Measurements from ENCODE around the gene WDR77.

Gene WDR77

DNA sequence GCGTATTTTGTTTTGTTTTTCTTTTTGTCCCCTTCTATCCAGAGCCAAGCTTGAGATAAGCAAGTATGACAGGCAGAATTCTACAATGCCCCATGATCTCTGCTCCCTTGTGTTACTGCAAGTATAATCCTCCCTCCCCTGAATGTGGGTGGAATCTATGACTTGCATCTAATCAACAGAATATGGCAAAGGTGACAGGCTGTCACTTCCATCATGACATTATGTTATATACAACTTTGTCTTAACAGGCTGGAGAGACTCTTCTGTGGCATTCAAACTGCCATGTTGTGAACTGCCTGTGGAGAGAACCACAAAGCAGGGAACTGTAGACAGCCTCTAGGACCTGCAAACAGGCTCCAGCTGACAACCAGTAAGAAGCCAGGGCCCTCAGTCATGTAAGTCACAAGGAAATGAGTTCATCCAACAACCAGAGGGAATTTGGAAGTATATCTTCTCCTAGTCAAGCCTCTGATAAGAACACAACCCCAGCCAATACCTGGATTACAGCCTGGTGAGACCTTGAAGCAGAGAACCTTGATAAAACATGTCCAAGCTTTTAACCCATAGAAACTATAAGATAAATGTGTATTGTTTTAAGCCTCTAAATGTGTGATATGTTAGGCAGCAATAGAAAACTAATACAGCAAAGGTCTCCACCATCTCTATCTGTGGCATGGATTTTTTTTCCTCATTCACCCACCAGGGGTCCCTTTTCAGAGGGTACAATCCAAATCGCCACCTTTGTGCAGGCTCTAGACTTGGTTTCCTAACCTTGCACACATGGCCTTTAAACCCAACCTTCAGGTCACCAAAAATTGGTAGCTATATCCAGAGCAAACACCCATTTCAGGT is 19.0 kb upstream of the WDR77 start:
- Histone ChIP-seq H2AFZ (ENCODE audit: low read length) (no peak overlapping the region), H3K9me3 (replicated peaks in 1 of 2; ENCODE audit: control insufficient read depth in 2 of 2, insufficient read depth in 1 of 2, low read depth in 1 of 2, low read length in 2 of 2) (no peaks in the 10 kb centered on the region), H3K79me1 (ENCODE audit: low read depth, low read length) (no peaks in the 10 kb centered on the region), H3K4ac (ENCODE audit: low read length) (no peak overlapping the region), H2BK120ac (ENCODE audit: low read depth, low read length) (no peak overlapping the region), H2BK5ac (ENCODE audit: low read length) (no peak overlapping the region), H3K4me3 (ENCODE audit: low read length in 2 of 2) (no peak overlapping the region), H3K9ac (ENCODE audit: low read depth, low read length, poor library complexity) (no peak overlapping the region), H2AK5ac (ENCODE audit: low read depth, low read length) (no peak overlapping the region), H3K18ac (ENCODE audit: low read length) (no peak overlapping the region), H3K23ac (ENCODE audit: low read depth, low read length, poor library complexity) (no peak overlapping the region), H2BK15ac (ENCODE audit: low read length) (no peak overlapping the region), H3K27ac (replicated peaks; ENCODE audit: low read length) (no peak overlapping the region), H3K4me1 (ENCODE audit: control insufficient read depth in 2 of 2, insufficient read depth in 1 of 2, low read depth in 1 of 2, low read length in 2 of 2) (no peaks in the 10 kb centered on the region), H3K27me3 (ENCODE audit: control insufficient read depth in 3 of 3, insufficient read depth in 3 of 3, low read depth in 1 of 3, low read length in 3 of 3) (no peaks in the 10 kb centered on the region), H3K4me2 (ENCODE audit: insufficient read depth, low read length, poor library complexity, severe bottlenecking) (no peak overlapping the region), H4K91ac (ENCODE audit: low read depth, low read length, poor library complexity) (no peak overlapping the region), H4K8ac (ENCODE audit: low read depth, low read length) (no peak overlapping the region), H3K36me3 (replicated peaks in 1 of 2; ENCODE audit: control insufficient read depth in 2 of 2, insufficient read depth in 2 of 2, low read length in 2 of 2) (peaks cover 1 to 19% of the 10 kb centered on the region in 2 donors), H2BK12ac (ENCODE audit: low read length) (no peak overlapping the region), H3K14ac (ENCODE audit: low read length) (no peak overlapping the region)
- no peak for DNase-seq (ENCODE audit: low spot score)
- no CpG with 5 or more reads among the region's 2 CpGs for WGBS, 2 donors (ENCODE audit: extremely low coverage in 2 of 2, insufficient read length in 2 of 2, insufficient replicate concordance in 1 of 2)

DNA sequence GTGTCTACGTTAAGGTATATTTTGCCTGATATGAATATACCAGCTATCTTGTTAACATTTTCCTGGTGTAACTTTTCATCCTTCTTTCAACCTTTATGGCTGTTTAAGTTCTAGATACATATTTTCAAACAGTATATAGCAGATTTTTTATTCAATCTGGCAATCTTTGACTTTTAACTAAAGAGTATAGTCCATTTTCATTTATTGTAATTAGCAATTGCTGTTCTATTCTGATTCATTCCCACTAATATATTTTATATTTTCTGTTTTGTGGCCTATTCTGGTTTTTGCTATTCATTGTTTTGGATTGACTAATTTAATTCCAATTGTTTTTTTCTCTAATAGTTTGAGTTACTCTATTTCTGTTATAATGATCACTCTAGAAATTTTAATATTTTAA is 17.4 kb upstream of the WDR77 start:
- no peak for DNase-seq (ENCODE audit: low spot score)
- Histone ChIP-seq H2AK5ac (ENCODE audit: low read depth, low read length) (no peak overlapping the region), H3K27ac (replicated peaks; ENCODE audit: low read length) (no peak overlapping the region), H2BK15ac (ENCODE audit: low read length) (no peak overlapping the region), H2BK12ac (ENCODE audit: low read length) (no peak overlapping the region), H3K4ac (ENCODE audit: low read length) (no peak overlapping the region), H3K9ac (ENCODE audit: low read depth, low read length, poor library complexity) (no peak overlapping the region), H2BK120ac (ENCODE audit: low read depth, low read length) (no peak overlapping the region), H3K4me1 (ENCODE audit: control insufficient read depth in 2 of 2, insufficient read depth in 1 of 2, low read depth in 1 of 2, low read length in 2 of 2) (no peaks in the 10 kb centered on the region), H3K18ac (ENCODE audit: low read length) (no peak overlapping the region), H3K23ac (ENCODE audit: low read depth, low read length, poor library complexity) (no peak overlapping the region), H2BK5ac (ENCODE audit: low read length) (no peak overlapping the region), H3K4me3 (ENCODE audit: low read length in 2 of 2) (no peak overlapping the region), H3K14ac (ENCODE audit: low read length) (no peak overlapping the region), H3K27me3 (ENCODE audit: control insufficient read depth in 3 of 3, insufficient read depth in 3 of 3, low read depth in 1 of 3, low read length in 3 of 3) (no peaks in the 10 kb centered on the region), H3K79me1 (ENCODE audit: low read depth, low read length) (no peaks in the 10 kb centered on the region), H4K91ac (ENCODE audit: low read depth, low read length, poor library complexity) (no peak overlapping the region), H3K36me3 (replicated peaks in 1 of 2; ENCODE audit: control insufficient read depth in 2 of 2, insufficient read depth in 2 of 2, low read length in 2 of 2) (peaks cover 3 to 30% of the 10 kb centered on the region in 2 donors), H2AFZ (ENCODE audit: low read length) (no peak overlapping the region), H3K4me2 (ENCODE audit: insufficient read depth, low read length, poor library complexity, severe bottlenecking) (no peak overlapping the region), H3K9me3 (replicated peaks in 1 of 2; ENCODE audit: control insufficient read depth in 2 of 2, insufficient read depth in 1 of 2, low read depth in 1 of 2, low read length in 2 of 2) (no peaks in the 10 kb centered on the region), H4K8ac (ENCODE audit: low read depth, low read length) (no peak overlapping the region)
- no CpG with 5 or more reads among the region's 1 CpG for WGBS, 2 donors (ENCODE audit: extremely low coverage in 2 of 2, insufficient read length in 2 of 2, insufficient replicate concordance in 1 of 2)

DNA sequence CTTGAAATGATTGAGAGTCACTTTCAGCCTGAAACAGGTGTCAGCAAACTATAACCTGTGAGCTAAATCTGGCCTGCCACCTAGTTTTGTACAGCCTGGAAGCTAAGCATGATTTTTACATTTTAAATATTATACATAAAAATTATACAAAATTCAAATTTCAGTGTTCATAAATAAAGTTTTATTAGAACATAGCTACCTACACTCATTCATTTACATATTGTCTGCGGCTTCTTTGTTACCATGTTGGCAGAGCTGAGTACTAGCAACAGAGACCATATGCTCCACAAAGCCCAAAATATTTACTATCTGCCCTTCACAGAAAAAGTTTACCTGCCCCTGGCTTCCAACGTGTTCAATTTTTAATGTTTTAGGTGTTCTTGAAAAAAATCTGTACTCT is 16.7 kb upstream of the WDR77 start:
- Histone ChIP-seq H3K27me3 (ENCODE audit: control insufficient read depth in 3 of 3, insufficient read depth in 3 of 3, low read depth in 1 of 3, low read length in 3 of 3) (no peaks in the 10 kb centered on the region), H2BK15ac (ENCODE audit: low read length) (no peak overlapping the region), H3K4ac (ENCODE audit: low read length) (no peak overlapping the region), H3K4me2 (ENCODE audit: insufficient read depth, low read length, poor library complexity, severe bottlenecking) (no peak overlapping the region), H3K36me3 (replicated peaks in 1 of 2; ENCODE audit: control insufficient read depth in 2 of 2, insufficient read depth in 2 of 2, low read length in 2 of 2) (peaks cover 3 to 37% of the 10 kb centered on the region in 2 donors), H3K27ac (replicated peaks; ENCODE audit: low read length) (no peak overlapping the region), H3K79me1 (ENCODE audit: low read depth, low read length) (no peaks in the 10 kb centered on the region), H3K4me1 (ENCODE audit: control insufficient read depth in 2 of 2, insufficient read depth in 1 of 2, low read depth in 1 of 2, low read length in 2 of 2) (no peaks in the 10 kb centered on the region), H3K23ac (ENCODE audit: low read depth, low read length, poor library complexity) (no peak overlapping the region), H3K9ac (ENCODE audit: low read depth, low read length, poor library complexity) (no peak overlapping the region), H3K4me3 (ENCODE audit: low read length in 2 of 2) (no peak overlapping the region), H2BK12ac (ENCODE audit: low read length) (no peak overlapping the region), H2BK120ac (ENCODE audit: low read depth, low read length) (no peak overlapping the region), H4K91ac (ENCODE audit: low read depth, low read length, poor library complexity) (no peak overlapping the region), H3K18ac (ENCODE audit: low read length) (no peak overlapping the region), H2AFZ (ENCODE audit: low read length) (no peak overlapping the region), H4K8ac (ENCODE audit: low read depth, low read length) (no peak overlapping the region), H3K14ac (ENCODE audit: low read length) (no peak overlapping the region), H3K9me3 (replicated peaks in 1 of 2; ENCODE audit: control insufficient read depth in 2 of 2, insufficient read depth in 1 of 2, low read depth in 1 of 2, low read length in 2 of 2) (no peaks in the 10 kb centered on the region), H2BK5ac (ENCODE audit: low read length) (no peak overlapping the region), H2AK5ac (ENCODE audit: low read depth, low read length) (no peak overlapping the region)
- no CpG with 5 or more reads among the region's 2 CpGs for WGBS, 2 donors (ENCODE audit: extremely low coverage in 2 of 2, insufficient read length in 2 of 2, insufficient replicate concordance in 1 of 2)
- DNase-seq (ENCODE audit: low spot score) = no peak

DNA sequence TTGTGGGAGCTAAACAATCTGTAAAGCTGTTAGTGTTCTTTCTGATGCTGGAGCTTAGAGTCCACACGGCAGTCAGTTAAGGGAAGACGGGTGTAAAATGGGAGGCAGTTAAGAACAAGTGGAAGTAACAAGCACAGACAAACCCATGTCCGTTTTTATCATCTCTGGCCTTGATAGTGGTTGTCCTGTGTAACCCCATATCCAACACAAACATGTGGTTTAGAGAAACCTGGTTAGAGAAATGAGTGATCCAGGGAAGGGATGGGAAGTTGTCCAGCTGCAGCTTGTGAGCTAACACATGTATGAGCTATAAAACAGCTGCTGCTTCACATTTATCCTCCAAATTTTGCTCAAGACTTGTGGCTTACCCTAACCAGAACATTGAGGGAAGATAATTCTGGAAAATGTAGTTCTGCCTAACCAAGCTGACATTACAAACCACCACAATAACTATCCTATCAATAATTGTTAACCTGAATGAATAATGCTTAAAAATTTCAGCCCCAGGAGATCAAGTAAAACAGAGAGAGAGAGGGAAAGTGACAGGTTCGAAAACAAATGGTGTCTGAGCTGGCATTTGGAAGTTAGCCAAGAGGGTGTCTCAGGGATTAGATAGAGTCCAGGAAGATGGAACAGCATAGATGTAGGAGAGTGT is 14.1 kb upstream of the WDR77 start:
- Histone ChIP-seq H3K27ac (replicated peaks; ENCODE audit: low read length) (no peak overlapping the region), H3K4ac (ENCODE audit: low read length) (no peak overlapping the region), H4K8ac (ENCODE audit: low read depth, low read length) (no peak overlapping the region), H2BK15ac (ENCODE audit: low read length) (no peak overlapping the region), H2BK5ac (ENCODE audit: low read length) (no peak overlapping the region), H2BK120ac (ENCODE audit: low read depth, low read length) (no peak overlapping the region), H2AFZ (ENCODE audit: low read length) (no peak overlapping the region), H3K9ac (ENCODE audit: low read depth, low read length, poor library complexity) (peak overlapping the region; percentile 63), H3K4me3 (ENCODE audit: low read length in 2 of 2) (no peak overlapping the region), H3K36me3 (replicated peaks in 1 of 2; ENCODE audit: control insufficient read depth in 2 of 2, insufficient read depth in 2 of 2, low read length in 2 of 2) (peaks cover 6 to 50% of the 10 kb centered on the region in 2 donors), H2BK12ac (ENCODE audit: low read length) (no peak overlapping the region), H3K9me3 (replicated peaks in 1 of 2; ENCODE audit: control insufficient read depth in 2 of 2, insufficient read depth in 1 of 2, low read depth in 1 of 2, low read length in 2 of 2) (no peaks in the 10 kb centered on the region), H3K4me1 (ENCODE audit: control insufficient read depth in 2 of 2, insufficient read depth in 1 of 2, low read depth in 1 of 2, low read length in 2 of 2) (no peaks in the 10 kb centered on the region), H3K23ac (ENCODE audit: low read depth, low read length, poor library complexity) (no peak overlapping the region), H3K14ac (ENCODE audit: low read length) (no peak overlapping the region), H3K79me1 (ENCODE audit: low read depth, low read length) (no peaks in the 10 kb centered on the region), H4K91ac (ENCODE audit: low read depth, low read length, poor library complexity) (no peak overlapping the region), H3K27me3 (ENCODE audit: control insufficient read depth in 3 of 3, insufficient read depth in 3 of 3, low read depth in 1 of 3, low read length in 3 of 3) (no peaks in the 10 kb centered on the region), H2AK5ac (ENCODE audit: low read depth, low read length) (no peak overlapping the region), H3K18ac (ENCODE audit: low read length) (no peak overlapping the region), H3K4me2 (ENCODE audit: insufficient read depth, low read length, poor library complexity, severe bottlenecking) (no peak overlapping the region)
- DNase-seq (ENCODE audit: low spot score) = no peak
- WGBS, 2 donors (ENCODE audit: extremely low coverage in 2 of 2, insufficient read length in 2 of 2, insufficient replicate concordance in 1 of 2) = no CpG with 5 or more reads among the region's 4 CpGs

Measured in neuronal stem cell (in vitro differentiated cells).